Activated naive CD8-positive, alpha-beta T cell treated with anti-CD3 and anti-CD28 coated beads, Interleukin-2, amount 50 U/mL, for 24 hours (primary cell): Measurements from ENCODE around the gene ASTN2.

Experiments used
- ATAC-seq: fragments of 150-1000 bp; cut with Tn5 transposase; one replicate; pipeline ENCODE4 v1.10.0; 2021
- DNase-seq: peaks from one replicate; pipeline ENCODE4 v3.0.0; 2021
- H3K27ac Mint-ChIP-seq: one replicate; pipeline ENCODE4 v1.8.0; 2021; ENCODE audit warnings: mild to moderate bottlenecking, mixed read lengths
- H3K27me3 Mint-ChIP-seq: one replicate; pipeline ENCODE4 v1.8.0; 2021; ENCODE audit warnings: mixed read lengths
- H3K36me3 Mint-ChIP-seq: one replicate; pipeline ENCODE4 v1.8.0; 2021; ENCODE audit warnings: low read depth, mixed read lengths
- H3K4me1 Mint-ChIP-seq: one replicate; pipeline ENCODE4 v1.8.0; 2021; ENCODE audit warnings: mixed read lengths
- H3K4me3 Mint-ChIP-seq: one replicate; pipeline ENCODE4 v1.8.0; 2021; ENCODE audit warnings: mild to moderate bottlenecking, moderate library complexity, mixed read lengths
- H3K9me3 Mint-ChIP-seq: one replicate; pipeline ENCODE4 v1.8.0; 2021; ENCODE audit warnings: mixed read lengths

ASTN2 gene

DNA sequence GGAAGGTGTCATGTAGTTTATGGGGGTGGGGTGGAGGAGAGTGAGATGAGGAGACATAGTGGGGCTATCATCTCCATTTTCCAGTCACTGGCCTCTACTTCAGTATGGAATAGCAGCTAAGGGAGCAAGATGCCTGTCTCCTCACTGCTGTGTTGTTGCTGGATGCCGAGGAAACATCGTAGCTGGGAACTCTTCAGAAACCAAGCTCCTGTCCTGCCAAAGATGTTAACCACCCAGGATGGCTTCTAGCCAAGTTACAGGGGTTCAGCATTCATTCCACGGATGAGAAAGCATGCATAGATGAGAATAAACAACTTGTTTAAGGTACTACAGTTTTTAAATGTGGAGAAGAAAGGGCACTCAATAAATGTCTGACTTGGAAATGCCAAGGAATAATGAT lies 226.5 kb downstream of the ASTN2 start:
- H3K27ac Mint-ChIP-seq, result no peak overlapping the region
- ATAC-seq (no peak), DNase-seq (no peak)
- H3K27me3 Mint-ChIP-seq, result no peaks in the 10 kb centered on the region
- peaks cover 6% of the 10 kb centered on the region for H3K9me3 Mint-ChIP-seq
- no peaks in the 10 kb centered on the region for H3K36me3 Mint-ChIP-seq
- no peaks in the 10 kb centered on the region for H3K4me1 Mint-ChIP-seq
- H3K4me3 Mint-ChIP-seq, result no peak overlapping the region

DNA sequence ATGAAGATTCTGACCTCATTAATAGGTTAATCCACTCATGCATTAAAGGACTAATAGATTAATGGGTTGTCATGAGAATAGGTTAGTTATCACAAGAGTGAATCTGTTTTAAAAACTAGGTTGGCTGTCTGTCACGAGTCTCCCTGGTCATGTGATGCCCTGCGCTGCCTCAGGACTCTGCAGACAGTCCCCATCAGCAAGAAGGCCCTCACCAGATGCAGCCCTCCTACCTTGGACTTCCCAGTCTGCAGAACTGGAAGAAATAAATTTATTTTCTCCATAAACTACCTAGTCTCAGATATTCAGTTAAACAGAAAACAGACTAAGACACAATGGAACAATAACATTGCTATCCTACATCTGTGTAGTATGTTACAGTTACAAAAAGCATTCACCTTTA lies 227.4 kb downstream of the ASTN2 start:
- no peaks in the 10 kb centered on the region for H3K4me1 Mint-ChIP-seq
- ATAC-seq (no peak), DNase-seq (no peak)
- peaks cover 3% of the 10 kb centered on the region for H3K9me3 Mint-ChIP-seq
- no peaks in the 10 kb centered on the region for H3K27me3 Mint-ChIP-seq
- no peaks in the 10 kb centered on the region for H3K36me3 Mint-ChIP-seq
- H3K27ac Mint-ChIP-seq, result no peak overlapping the region
- no peak overlapping the region for H3K4me3 Mint-ChIP-seq

DNA sequence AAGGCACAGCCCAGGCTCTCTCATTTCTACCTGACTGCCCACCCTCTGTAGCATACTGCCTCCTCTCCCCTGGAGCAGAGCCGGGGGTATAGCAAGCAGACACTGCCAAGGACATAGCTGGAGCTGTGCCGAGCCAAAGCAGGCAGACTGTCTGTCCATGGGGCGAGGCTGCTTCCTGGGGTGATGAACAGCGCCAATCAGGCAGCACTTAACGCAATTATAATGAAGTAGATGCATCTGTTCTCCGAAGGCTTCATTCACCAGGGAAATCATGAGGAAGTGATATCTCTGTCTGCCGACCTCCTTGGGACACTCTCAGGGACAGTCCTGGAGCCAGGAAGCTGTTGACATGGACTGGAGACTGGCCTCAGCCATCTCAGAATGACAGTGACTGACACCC lies 230.7 kb downstream of the ASTN2 start:
- Mint-ChIP-seq H3K27ac (no peak overlapping the region), H3K9me3 (peaks cover 9% of the 10 kb centered on the region), H3K36me3 (no peaks in the 10 kb centered on the region), H3K4me3 (no peak overlapping the region), H3K27me3 (no peaks in the 10 kb centered on the region), H3K4me1 (no peaks in the 10 kb centered on the region)
- ATAC-seq (no peak), DNase-seq (no peak)

DNA sequence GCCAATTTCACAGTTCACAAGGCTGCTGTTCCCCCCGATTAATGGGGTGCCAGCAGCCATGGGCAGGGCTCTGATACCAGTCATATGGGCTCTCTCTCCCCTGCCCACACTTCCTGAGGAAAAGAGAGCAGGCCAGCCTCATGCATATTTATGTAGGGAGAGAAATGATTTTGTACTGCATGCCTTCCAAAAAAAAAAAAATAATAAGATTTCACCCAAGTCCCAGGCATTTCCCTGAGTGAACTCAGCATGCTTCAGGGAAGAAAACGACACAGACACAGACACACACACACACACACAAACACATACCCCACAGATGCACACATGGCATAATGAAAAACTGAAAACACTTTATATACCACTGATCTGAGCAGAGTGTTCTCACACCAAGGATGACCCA lies 232.8 kb downstream of the ASTN2 start:
- ATAC-seq, result no peak
- H3K27me3 Mint-ChIP-seq, result no peaks in the 10 kb centered on the region
- H3K27ac Mint-ChIP-seq, result no peak overlapping the region
- peaks cover 14% of the 10 kb centered on the region for H3K9me3 Mint-ChIP-seq
- H3K36me3 Mint-ChIP-seq, result no peaks in the 10 kb centered on the region
- DNase-seq, result no peak
- H3K4me1 Mint-ChIP-seq, result no peaks in the 10 kb centered on the region
- H3K4me3 Mint-ChIP-seq, result no peak overlapping the region

DNA sequence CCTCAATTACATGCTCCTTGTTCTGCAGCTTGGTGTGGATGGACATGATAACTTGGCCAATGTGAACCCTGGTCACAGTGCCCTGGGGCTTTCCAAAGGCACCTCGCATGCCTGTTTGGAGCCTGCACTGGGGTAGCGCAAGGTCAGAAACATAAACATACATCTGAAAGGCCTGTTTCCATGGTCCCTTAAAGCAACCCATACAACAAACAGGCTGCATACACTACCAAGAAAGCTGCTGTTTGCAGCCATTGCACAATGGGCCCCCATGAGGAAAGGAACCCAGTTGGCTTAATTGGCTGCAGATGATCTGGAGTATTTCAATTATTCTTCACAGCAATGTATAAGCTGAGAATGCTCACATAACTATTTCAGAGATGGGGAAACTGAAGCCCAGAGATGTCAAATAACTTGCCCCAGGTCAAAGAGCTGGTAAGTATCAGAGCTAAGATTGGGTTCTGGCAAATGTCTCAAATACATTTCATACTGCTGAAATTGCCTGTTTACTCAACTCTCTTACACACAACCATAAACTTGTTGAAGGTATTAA lies 233.9 kb downstream of the ASTN2 start:
- H3K4me3 Mint-ChIP-seq, result no peak overlapping the region
- H3K27me3 Mint-ChIP-seq, result no peaks in the 10 kb centered on the region
- DNase-seq, result no peak
- H3K36me3 Mint-ChIP-seq, result no peaks in the 10 kb centered on the region
- H3K9me3 Mint-ChIP-seq, result peaks cover 14% of the 10 kb centered on the region
- no peaks in the 10 kb centered on the region for H3K4me1 Mint-ChIP-seq
- H3K27ac Mint-ChIP-seq, result no peak overlapping the region
- ATAC-seq, result no peak

DNA sequence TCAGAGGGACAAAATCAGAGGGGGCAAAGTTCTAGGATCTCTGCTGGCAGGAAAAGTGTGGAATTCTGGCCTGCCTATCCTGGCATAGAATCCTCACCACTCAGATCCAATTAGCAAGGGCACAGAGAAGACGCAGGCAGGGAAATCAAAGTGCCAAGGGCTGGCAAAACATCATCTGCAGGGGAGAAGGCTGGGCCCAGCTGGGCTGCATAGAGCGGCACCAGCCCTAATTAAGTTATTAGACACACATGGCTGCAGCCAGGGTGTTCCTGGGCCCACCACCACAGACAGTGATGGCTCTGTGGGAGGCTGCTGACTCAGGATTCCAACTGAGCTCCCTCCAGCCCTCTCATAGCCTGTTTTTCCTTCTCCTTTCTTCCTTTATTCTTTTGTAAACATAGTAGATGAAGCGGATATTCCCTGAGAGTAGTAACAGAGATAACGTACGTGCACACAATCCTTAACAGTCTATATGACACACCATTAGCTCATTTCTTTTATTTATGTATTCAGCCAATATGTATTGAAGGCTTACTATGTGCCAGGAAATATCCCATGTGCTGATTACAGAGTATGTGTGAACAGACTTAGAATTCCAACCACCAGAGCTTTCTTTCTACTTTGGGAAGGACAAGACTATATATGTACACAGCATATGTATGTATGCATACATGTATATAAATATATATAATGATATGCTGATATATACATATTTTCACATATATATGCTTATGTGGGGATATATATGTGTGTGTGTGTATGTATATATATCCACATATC lies 236.1 kb downstream of the ASTN2 start:
- Mint-ChIP-seq H3K36me3 (no peaks in the 10 kb centered on the region), H3K9me3 (peaks cover 14% of the 10 kb centered on the region), H3K27ac (no peak overlapping the region), H3K4me3 (no peak overlapping the region), H3K27me3 (no peaks in the 10 kb centered on the region), H3K4me1 (no peaks in the 10 kb centered on the region)
- DNase-seq (no peak), ATAC-seq (no peak)

DNA sequence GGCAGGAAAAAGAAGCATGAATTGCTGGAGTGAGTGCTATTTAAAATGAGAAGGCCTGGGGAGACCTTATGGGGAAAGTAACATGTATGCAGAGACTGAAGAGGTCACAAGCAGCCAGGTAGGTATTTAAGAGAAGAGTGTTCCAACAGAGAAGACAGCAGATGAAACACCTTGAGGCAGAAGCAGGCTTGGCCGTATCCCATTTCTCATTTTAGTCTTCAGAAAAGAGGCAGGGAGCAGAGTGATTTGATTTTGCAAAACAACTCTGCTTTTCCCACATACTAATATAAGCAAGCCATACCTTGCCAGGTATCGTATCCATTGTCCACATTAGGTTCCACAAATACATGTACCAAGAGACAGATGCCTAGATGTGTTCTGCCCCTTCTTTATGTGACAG lies 244.3 kb downstream of the ASTN2 start:
- Mint-ChIP-seq H3K4me1 (no peaks in the 10 kb centered on the region), H3K9me3 (peaks cover 11% of the 10 kb centered on the region), H3K36me3 (no peaks in the 10 kb centered on the region), H3K27me3 (peaks cover 2% of the 10 kb centered on the region), H3K4me3 (no peak overlapping the region), H3K27ac (no peak overlapping the region)
- no peak for ATAC-seq
- DNase-seq, result no peak

DNA sequence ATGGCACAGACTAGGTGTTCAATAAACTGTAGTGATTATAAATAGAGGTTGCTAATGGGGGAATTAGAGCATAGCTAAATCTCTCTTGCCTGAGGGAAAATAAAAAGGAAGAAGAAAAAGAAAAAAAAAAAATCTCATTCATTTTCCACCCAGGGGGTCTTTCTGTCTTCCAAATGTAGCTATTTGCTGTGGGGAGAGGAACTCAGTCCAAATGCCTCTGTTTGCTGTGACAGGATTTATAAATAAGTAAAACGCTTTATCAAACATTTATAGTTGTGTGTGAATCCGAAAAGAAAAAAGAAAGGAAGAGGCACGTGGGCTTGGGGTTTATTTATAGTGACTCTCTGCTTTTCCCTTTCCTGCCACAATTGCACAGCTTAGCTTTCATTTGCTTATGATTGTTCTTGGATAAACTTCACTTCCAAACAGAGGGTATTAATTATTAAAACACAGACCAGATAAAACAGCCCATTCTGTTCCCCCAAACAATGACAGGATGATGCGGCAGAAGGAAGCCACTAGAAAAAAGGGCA lies 245.7 kb downstream of the ASTN2 start:
- peaks cover 2% of the 10 kb centered on the region for H3K27me3 Mint-ChIP-seq

DNA sequence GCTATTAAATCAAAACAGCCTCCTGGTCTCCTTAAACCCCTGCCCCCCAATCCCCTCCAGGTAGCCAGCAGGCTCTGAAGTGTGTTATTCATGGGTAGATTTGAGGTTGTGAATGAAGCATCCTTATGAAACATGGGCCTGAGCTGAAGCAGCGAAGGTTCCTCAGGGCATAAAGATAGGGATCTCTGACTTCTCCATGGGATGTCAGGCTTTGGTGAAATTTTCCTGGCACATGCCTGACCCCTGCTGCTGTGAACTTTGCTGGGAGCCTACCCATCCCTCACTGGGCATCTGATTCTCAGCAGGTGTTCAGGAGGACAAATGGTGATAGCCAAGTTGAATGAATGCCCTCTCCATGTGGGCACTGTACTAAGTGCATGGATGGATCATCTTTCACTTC lies 250.3 kb downstream of the ASTN2 start:
- H3K4me1 Mint-ChIP-seq, result no peaks in the 10 kb centered on the region
- H3K27ac Mint-ChIP-seq, result no peak overlapping the region
- H3K4me3 Mint-ChIP-seq, result no peak overlapping the region
- DNase-seq, result no peak
- ATAC-seq, result no peak
- H3K36me3 Mint-ChIP-seq, result no peaks in the 10 kb centered on the region
- H3K27me3 Mint-ChIP-seq, result peaks cover 2% of the 10 kb centered on the region
- peaks cover 7% of the 10 kb centered on the region for H3K9me3 Mint-ChIP-seq

More for the DNA sequence above, 245.7 kb downstream of the ASTN2 start:
- Mint-ChIP-seq H3K4me1 (no peaks in the 10 kb centered on the region), H3K27ac (no peak overlapping the region), H3K36me3 (no peaks in the 10 kb centered on the region), H3K4me3 (no peak overlapping the region), H3K9me3 (peaks cover 11% of the 10 kb centered on the region)
- ATAC-seq (no peak), DNase-seq (no peak)

DNA sequence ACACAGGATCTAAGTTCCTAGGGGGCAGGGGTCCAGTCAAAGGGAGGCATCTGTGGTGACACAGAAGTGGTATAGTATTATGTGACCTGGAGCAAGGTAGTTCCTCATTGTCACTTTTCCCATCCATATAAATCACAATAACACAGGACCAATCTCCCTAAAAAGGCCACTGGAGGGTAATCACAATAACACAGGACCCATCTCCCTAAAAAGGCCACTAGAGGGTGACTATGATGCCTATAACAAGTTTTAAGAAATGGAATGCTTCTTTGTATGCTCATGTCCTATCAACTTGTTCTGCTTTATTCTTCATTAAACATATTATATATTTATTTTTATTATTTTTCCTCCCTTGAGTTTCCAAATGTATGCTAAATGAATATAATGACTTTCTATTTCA lies 254.6 kb downstream of the ASTN2 start:
- ATAC-seq, result no peak
- Mint-ChIP-seq H3K27ac (no peak overlapping the region), H3K4me1 (no peaks in the 10 kb centered on the region), H3K4me3 (no peak overlapping the region), H3K27me3 (no peaks in the 10 kb centered on the region), H3K9me3 (no peaks in the 10 kb centered on the region), H3K36me3 (no peaks in the 10 kb centered on the region)
- DNase-seq, result no peak

DNA sequence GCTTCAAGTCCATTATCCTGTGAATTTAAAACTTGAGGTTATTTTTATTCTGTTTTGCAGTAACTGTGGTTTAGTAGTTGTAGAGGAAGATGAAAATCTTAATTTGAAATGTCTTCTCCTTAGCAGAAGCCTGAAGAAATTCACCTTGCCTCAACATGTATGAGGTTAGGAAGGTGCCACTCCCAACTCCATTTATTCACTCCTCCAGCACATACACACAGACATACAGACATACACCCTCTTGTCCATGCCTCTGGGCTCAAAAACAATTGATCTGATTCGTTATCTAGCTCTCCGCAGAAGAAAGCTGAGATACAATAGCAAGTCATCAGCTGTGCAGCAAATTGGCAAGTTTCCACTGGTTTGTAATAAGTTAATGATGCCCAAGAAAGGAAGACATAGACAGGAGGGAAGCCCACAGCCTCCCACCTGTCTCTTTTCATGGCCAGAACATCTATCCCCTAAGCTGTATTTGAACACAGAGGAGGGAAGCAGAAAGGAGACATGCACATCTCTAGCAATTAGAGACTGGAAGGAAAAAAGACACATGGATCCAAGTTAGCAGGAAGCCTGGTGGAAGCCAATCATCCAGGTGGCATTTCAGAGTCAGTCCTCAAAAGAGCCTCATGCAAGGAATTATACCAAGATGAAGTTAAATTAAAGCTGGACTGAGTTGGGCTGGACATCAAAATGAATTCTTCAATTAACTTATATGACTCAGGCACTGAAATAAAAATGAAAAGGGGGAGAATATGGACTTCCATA lies 257.9 kb downstream of the ASTN2 start:
- Mint-ChIP-seq H3K27me3 (no peaks in the 10 kb centered on the region), H3K36me3 (no peaks in the 10 kb centered on the region), H3K4me3 (no peak overlapping the region), H3K4me1 (no peaks in the 10 kb centered on the region), H3K9me3 (peaks cover 6% of the 10 kb centered on the region), H3K27ac (no peak overlapping the region)
- DNase-seq, result no peak
- no peak for ATAC-seq

DNA sequence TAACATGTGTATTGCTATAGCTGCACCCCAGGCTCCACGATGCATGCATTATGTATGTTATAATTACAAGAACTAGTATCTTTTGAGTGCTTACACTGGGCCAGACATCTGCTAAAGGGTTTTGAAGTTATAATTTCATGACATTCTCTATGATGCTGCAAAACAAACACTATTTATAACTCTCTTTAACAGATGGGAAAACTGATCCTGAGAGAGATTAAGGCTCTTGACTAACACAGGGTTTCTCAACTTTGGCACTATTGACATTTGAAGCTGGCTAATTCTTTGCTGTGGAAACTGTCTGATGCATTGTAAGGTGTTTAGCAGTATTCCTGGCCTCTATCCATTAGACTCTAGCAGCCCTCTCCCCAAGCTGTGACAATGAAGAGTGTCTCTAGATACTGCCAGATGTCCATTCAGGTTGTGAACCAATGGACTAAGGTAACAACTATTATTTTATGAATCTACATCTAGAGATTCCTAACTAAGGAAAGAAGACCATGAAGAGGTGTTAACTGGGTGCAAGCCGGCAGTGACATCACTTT lies 258.6 kb downstream of the ASTN2 start:
- Mint-ChIP-seq H3K4me3 (no peak overlapping the region), H3K36me3 (no peaks in the 10 kb centered on the region), H3K4me1 (no peaks in the 10 kb centered on the region), H3K27ac (no peak overlapping the region), H3K9me3 (peaks cover 6% of the 10 kb centered on the region), H3K27me3 (no peaks in the 10 kb centered on the region)
- ATAC-seq (no peak), DNase-seq (no peak)

DNA sequence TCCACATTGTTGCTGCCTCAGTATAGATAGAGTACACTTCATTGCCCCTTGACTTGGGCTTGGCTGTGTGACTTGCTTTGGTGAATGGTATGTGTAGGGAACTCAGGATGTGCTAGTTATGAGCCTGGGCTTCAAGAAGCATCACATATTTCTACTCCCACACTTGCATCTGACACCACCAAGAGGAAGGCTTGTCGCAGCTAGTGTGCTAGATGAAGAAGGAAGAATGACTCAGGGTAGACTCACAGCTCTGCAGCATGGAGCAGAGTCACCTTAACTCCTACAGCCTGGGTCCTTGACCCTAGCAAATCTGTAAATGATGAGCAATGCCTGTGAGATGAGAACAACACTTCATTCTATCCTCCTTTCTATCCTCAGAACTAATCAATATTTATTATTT lies 261.8 kb downstream of the ASTN2 start:
- DNase-seq (no peak), ATAC-seq (no peak)
- Mint-ChIP-seq H3K4me1 (no peaks in the 10 kb centered on the region), H3K9me3 (peaks cover 6% of the 10 kb centered on the region), H3K27ac (no peak overlapping the region), H3K27me3 (no peaks in the 10 kb centered on the region), H3K36me3 (no peaks in the 10 kb centered on the region), H3K4me3 (no peak overlapping the region)

DNA sequence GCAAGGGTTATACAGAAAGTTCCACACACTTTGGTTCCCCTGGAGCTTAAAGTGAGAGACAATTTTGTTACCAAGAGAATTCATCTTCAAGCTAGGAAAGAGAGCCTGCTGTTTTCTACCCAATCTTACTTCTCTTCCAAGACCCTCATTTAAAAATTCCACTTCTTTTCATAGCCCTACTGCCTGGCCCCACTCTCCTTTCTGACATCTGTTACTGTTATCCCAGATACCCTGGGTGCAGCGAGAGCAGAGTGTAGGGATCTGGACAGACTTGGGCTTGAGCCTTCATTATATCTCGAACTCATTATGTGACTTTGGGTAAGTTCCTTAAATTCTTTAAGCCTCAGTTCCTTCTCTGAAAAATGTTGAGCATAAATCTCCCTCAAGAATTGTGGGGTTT lies 263.1 kb downstream of the ASTN2 start:
- Mint-ChIP-seq H3K27me3 (no peaks in the 10 kb centered on the region), H3K4me1 (no peaks in the 10 kb centered on the region), H3K27ac (no peak overlapping the region), H3K36me3 (no peaks in the 10 kb centered on the region), H3K9me3 (peaks cover 6% of the 10 kb centered on the region), H3K4me3 (no peak overlapping the region)
- DNase-seq (no peak), ATAC-seq (no peak)

DNA sequence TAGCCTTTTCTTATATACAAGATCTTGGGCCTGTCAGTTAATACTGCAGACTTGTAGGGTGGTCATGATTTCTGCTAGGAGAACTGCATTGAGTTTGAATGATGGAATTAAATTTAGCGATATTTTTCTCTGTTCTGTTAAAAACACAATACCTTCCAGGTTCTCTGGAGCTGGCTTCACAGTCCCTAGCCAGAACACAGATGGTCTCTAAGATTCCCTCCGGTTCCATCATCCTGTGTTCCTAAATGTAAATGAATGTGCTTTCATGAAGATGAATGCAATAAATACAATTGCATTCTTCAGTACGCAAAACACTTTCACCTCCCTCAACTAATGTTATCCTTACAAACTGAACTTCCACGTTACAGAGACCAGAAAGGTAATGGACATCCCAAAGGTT lies 264.9 kb downstream of the ASTN2 start:
- no peaks in the 10 kb centered on the region for H3K36me3 Mint-ChIP-seq
- H3K9me3 Mint-ChIP-seq, result peaks cover 6% of the 10 kb centered on the region

More for the DNA sequence above, 264.9 kb downstream of the ASTN2 start:
- ATAC-seq (no peak), DNase-seq (no peak)
- no peak overlapping the region for H3K27ac Mint-ChIP-seq
- H3K27me3 Mint-ChIP-seq, result no peaks in the 10 kb centered on the region
- H3K4me1 Mint-ChIP-seq, result no peaks in the 10 kb centered on the region
- no peak overlapping the region for H3K4me3 Mint-ChIP-seq
